ENCODE measurements around the gene ATP6V1A.

GRCh38 chr3:113769551-113769950 lies 22.7 kb downstream of the ATP6V1A start:
- TF ChIP-seq, protein P1, sequence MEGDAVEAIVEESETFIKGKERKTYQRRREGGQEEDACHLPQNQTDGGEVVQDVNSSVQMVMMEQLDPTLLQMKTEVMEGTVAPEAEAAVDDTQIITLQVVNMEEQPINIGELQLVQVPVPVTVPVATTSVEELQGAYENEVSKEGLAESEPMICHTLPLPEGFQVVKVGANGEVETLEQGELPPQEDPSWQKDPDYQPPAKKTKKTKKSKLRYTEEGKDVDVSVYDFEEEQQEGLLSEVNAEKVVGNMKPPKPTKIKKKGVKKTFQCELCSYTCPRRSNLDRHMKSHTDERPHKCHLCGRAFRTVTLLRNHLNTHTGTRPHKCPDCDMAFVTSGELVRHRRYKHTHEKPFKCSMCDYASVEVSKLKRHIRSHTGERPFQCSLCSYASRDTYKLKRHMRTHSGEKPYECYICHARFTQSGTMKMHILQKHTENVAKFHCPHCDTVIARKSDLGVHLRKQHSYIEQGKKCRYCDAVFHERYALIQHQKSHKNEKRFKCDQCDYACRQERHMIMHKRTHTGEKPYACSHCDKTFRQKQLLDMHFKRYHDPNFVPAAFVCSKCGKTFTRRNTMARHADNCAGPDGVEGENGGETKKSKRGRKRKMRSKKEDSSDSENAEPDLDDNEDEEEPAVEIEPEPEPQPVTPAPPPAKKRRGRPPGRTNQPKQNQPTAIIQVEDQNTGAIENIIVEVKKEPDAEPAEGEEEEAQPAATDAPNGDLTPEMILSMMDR (IDR thresholded peaks at IDR 0.05): no peak
- no peak for TF ChIP-seq EP300 (IDR thresholded peaks at IDR 0.05)

All from gastroesophageal sphincter (tissue), 3 donors.